ENCODE measurements around the gene GPC3.

Gene GPC3

DNA sequence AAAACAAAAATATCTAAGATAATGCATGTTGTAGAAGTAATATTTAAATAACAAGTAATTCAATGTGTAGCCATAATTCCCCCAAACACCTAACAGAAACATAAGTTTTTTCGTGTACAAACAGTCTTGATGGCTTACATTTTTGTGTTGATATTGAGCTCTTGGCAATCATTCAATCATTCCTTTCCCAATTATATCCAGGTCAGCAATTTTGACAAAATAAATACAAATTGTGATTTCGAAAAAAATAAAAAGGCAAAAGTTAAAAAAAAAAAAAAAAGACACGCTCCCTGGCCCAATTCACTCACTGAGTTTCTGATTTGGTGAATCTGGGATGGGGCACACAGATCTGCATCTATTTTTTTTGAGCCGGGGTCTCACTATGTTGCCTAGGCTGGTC lies 382.5 kb downstream of the GPC3 start:
- Histone ChIP-seq H3K27me3 (ENCODE audit: control insufficient read depth, insufficient read depth, low read length) (no peaks in the 10 kb centered on the region), H3K9ac (ENCODE audit: low read depth, low read length) (no peak overlapping the region), H3K27ac (ENCODE audit: low read depth, low read length) (no peak overlapping the region), H3K9me3 (ENCODE audit: control insufficient read depth, insufficient read depth, low read length) (no peaks in the 10 kb centered on the region), H3K4me3 (ENCODE audit: low read depth, low read length) (no peak overlapping the region), H3K4me1 (ENCODE audit: control insufficient read depth, insufficient read depth, low read length) (peaks cover 12% of the 10 kb centered on the region), H3K36me3 (ENCODE audit: control insufficient read depth, insufficient read depth, low read length) (no peaks in the 10 kb centered on the region)

DNA sequence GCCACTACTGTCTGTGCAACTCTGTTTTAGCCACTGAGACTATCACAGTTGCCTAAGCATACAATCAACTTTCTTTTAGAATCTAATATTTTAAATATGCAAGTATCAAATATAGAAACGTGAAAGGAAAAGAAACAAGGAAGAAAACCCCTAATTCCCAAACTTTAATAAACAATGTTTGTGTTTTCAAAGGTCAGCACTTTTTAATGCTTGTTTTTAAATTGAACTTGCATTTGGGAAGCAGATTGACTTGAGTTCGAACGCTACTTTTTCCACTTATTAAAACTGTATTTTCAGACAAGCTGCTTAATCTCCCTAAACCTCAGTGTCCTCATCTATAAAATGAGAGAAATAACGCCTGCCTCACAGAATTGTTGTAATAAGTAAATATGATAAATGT lies 384.3 kb downstream of the GPC3 start:
- H3K36me3 ChIP-seq (ENCODE audit: control insufficient read depth, insufficient read depth, low read length) = no peaks in the 10 kb centered on the region
- no peak overlapping the region for H3K4me3 ChIP-seq (ENCODE audit: low read depth, low read length)
- no peaks in the 10 kb centered on the region for H3K9me3 ChIP-seq (ENCODE audit: control insufficient read depth, insufficient read depth, low read length)
- no peak overlapping the region for H3K9ac ChIP-seq (ENCODE audit: low read depth, low read length)
- H3K27me3 ChIP-seq (ENCODE audit: control insufficient read depth, insufficient read depth, low read length) = no peaks in the 10 kb centered on the region
- H3K27ac ChIP-seq (ENCODE audit: low read depth, low read length) = no peak overlapping the region
- H3K4me1 ChIP-seq (ENCODE audit: control insufficient read depth, insufficient read depth, low read length) = peaks cover 12% of the 10 kb centered on the region

DNA sequence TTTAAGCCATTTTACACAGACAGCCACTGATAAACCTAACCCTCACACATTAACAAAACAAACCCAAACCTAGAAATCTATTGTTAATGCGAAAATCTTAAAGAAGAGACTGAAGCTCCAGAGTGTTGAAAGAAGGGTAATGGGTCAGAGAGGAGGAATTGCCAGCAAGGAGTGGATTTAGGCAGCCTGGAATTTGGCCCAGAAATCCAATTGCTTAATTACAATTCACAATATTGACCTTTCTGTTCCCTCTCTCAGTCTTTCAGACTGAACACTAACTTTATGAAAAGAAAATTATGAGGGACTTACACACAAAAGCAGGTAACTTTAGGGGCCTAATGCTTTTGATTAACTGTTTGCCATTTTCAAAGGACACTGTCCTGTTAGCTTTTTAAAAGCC lies 384.9 kb downstream of the GPC3 start:
- Histone ChIP-seq H3K36me3 (ENCODE audit: control insufficient read depth, insufficient read depth, low read length) (no peaks in the 10 kb centered on the region), H3K4me3 (ENCODE audit: low read depth, low read length) (no peak overlapping the region), H3K9me3 (ENCODE audit: control insufficient read depth, insufficient read depth, low read length) (no peaks in the 10 kb centered on the region), H3K9ac (ENCODE audit: low read depth, low read length) (no peak overlapping the region), H3K4me1 (ENCODE audit: control insufficient read depth, insufficient read depth, low read length) (peaks cover 12% of the 10 kb centered on the region), H3K27ac (ENCODE audit: low read depth, low read length) (no peak overlapping the region), H3K27me3 (ENCODE audit: control insufficient read depth, insufficient read depth, low read length) (no peaks in the 10 kb centered on the region)

GRCh38 chrX:133598601-133599335 lies 386.6 kb downstream of the GPC3 start:
- Histone ChIP-seq H3K27ac (ENCODE audit: low read depth, low read length) (no peak overlapping the region), H3K36me3 (ENCODE audit: control insufficient read depth, insufficient read depth, low read length) (no peaks in the 10 kb centered on the region), H3K4me1 (ENCODE audit: control insufficient read depth, insufficient read depth, low read length) (peaks cover 12% of the 10 kb centered on the region), H3K9ac (ENCODE audit: low read depth, low read length) (no peak overlapping the region), H3K4me3 (ENCODE audit: low read depth, low read length) (no peak overlapping the region), H3K9me3 (ENCODE audit: control insufficient read depth, insufficient read depth, low read length) (no peaks in the 10 kb centered on the region), H3K27me3 (ENCODE audit: control insufficient read depth, insufficient read depth, low read length) (no peaks in the 10 kb centered on the region)

DNA sequence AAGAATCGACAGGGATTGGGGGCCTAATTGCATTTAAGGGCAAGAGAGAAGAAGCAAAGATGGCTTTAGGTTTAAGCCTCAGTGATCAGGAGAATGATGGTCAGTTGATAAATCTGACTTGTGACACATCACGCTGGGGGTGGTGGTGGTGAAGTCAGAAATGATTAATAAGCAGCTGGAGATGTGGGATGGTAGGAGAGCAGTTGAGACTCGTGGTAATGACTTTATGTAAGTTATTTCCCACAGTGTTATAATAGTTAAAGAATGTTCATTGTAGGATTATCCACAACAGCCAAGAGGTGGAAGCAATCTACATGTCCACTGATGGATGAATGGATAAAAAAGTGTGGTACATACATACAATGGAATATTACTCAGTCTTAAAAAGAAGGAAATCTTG lies 391.2 kb downstream of the GPC3 start:
- Histone ChIP-seq H3K4me1 (ENCODE audit: control insufficient read depth, insufficient read depth, low read length) (peaks cover 2% of the 10 kb centered on the region; the same call in 1 of the 2 replicates), H3K27ac (ENCODE audit: low read depth, low read length) (no peak overlapping the region), H3K9ac (ENCODE audit: low read depth, low read length) (no peak overlapping the region), H3K4me3 (ENCODE audit: low read depth, low read length) (no peak overlapping the region), H3K27me3 (ENCODE audit: control insufficient read depth, insufficient read depth, low read length) (no peaks in the 10 kb centered on the region), H3K9me3 (ENCODE audit: control insufficient read depth, insufficient read depth, low read length) (no peaks in the 10 kb centered on the region), H3K36me3 (ENCODE audit: control insufficient read depth, insufficient read depth, low read length) (no peaks in the 10 kb centered on the region)

- Histone ChIP-seq H3K27ac (ENCODE audit: low read depth, low read length) (no peak overlapping the region), H3K4me1 (ENCODE audit: control insufficient read depth, insufficient read depth, low read length) (no peaks in the 10 kb centered on the region), H3K9ac (ENCODE audit: low read depth, low read length) (no peak overlapping the region), H3K9me3 (ENCODE audit: control insufficient read depth, insufficient read depth, low read length) (no peaks in the 10 kb centered on the region), H3K36me3 (ENCODE audit: control insufficient read depth, insufficient read depth, low read length) (no peaks in the 10 kb centered on the region), H3K27me3 (ENCODE audit: control insufficient read depth, insufficient read depth, low read length) (no peaks in the 10 kb centered on the region), H3K4me3 (ENCODE audit: low read depth, low read length) (no peak overlapping the region)
These were observed 391.9 kb downstream of the GPC3 start for GRCh38 chrX:133593531-133593930.

GRCh38 chrX:133590703-133591505 lies 394.5 kb downstream of the GPC3 start:
- Histone ChIP-seq H3K27ac (ENCODE audit: low read depth, low read length) (no peak overlapping the region), H3K36me3 (ENCODE audit: control insufficient read depth, insufficient read depth, low read length) (no peaks in the 10 kb centered on the region), H3K27me3 (ENCODE audit: control insufficient read depth, insufficient read depth, low read length) (no peaks in the 10 kb centered on the region), H3K4me1 (ENCODE audit: control insufficient read depth, insufficient read depth, low read length) (peaks cover 10% of the 10 kb centered on the region; the same call in 1 of the 2 replicates), H3K9ac (ENCODE audit: low read depth, low read length) (no peak overlapping the region), H3K4me3 (ENCODE audit: low read depth, low read length) (no peak overlapping the region), H3K9me3 (ENCODE audit: control insufficient read depth, insufficient read depth, low read length) (no peaks in the 10 kb centered on the region)

GRCh38 chrX:133588827-133589226 lies 396.6 kb downstream of the GPC3 start:
- Histone ChIP-seq H3K9me3 (ENCODE audit: control insufficient read depth, insufficient read depth, low read length) (no peaks in the 10 kb centered on the region), H3K4me3 (ENCODE audit: low read depth, low read length) (no peak overlapping the region), H3K27me3 (ENCODE audit: control insufficient read depth, insufficient read depth, low read length) (no peaks in the 10 kb centered on the region), H3K9ac (ENCODE audit: low read depth, low read length) (no peak overlapping the region), H3K27ac (ENCODE audit: low read depth, low read length) (no peak overlapping the region), H3K4me1 (ENCODE audit: control insufficient read depth, insufficient read depth, low read length) (peaks cover 13% of the 10 kb centered on the region; the same call in 1 of the 2 replicates), H3K36me3 (ENCODE audit: control insufficient read depth, insufficient read depth, low read length) (no peaks in the 10 kb centered on the region)

DNA sequence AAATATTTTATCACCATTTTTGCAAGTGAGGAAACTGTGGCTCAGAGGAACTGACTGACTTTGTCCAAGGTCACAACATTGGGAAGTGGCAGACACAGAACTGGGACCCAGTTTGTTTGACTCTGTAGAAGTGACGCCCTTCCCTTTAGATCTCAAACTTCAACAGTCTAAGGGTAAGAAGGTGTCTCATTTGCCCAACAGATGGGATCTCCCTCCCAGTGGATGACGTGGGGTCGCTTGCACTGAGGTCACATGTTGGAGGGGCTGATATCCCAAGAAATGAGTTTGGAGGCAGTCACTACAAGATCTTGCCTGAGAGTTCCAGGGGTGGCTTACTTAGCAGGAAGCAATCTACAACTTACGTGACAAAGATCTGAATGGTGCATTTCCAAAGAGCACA lies 397.6 kb downstream of the GPC3 start:
- Histone ChIP-seq H3K27ac (ENCODE audit: low read depth, low read length) (no peak overlapping the region), H3K4me1 (ENCODE audit: control insufficient read depth, insufficient read depth, low read length) (peaks cover 13% of the 10 kb centered on the region; the same call in 1 of the 2 replicates), H3K9ac (ENCODE audit: low read depth, low read length) (no peak overlapping the region), H3K27me3 (ENCODE audit: control insufficient read depth, insufficient read depth, low read length) (no peaks in the 10 kb centered on the region), H3K4me3 (ENCODE audit: low read depth, low read length) (no peak overlapping the region), H3K9me3 (ENCODE audit: control insufficient read depth, insufficient read depth, low read length) (no peaks in the 10 kb centered on the region), H3K36me3 (ENCODE audit: control insufficient read depth, insufficient read depth, low read length) (no peaks in the 10 kb centered on the region)

- Histone ChIP-seq H3K27me3 (ENCODE audit: control insufficient read depth, insufficient read depth, low read length) (no peaks in the 10 kb centered on the region), H3K4me3 (ENCODE audit: low read depth, low read length) (no peak overlapping the region), H3K9ac (ENCODE audit: low read depth, low read length) (no peak overlapping the region), H3K27ac (ENCODE audit: low read depth, low read length) (no peak overlapping the region), H3K4me1 (ENCODE audit: control insufficient read depth, insufficient read depth, low read length) (peaks cover 13% of the 10 kb centered on the region; the same call in 1 of the 2 replicates), H3K9me3 (ENCODE audit: control insufficient read depth, insufficient read depth, low read length) (no peaks in the 10 kb centered on the region), H3K36me3 (ENCODE audit: control insufficient read depth, insufficient read depth, low read length) (no peaks in the 10 kb centered on the region)
These were observed 398.3 kb downstream of the GPC3 start for GRCh38 chrX:133587071-133587470.

DNA sequence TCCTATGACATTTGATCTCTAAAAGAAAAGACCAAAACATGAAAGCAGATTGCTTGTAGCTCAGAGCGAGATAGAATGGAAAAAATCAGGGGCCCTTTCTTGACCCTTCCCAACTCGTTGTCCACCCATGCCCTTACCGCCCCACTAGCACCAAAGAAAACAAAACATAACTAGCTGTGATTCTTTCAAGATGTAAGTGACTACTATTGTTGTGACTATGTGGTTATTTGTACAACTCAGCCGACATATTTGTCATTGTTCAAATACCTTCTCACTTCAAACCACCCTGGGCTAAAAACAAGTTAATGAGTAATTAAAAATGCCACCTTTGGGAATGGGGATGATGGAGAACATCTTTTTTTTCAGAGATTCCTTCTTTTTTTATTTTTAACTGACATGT lies 399.0 kb downstream of the GPC3 start:
- no peaks in the 10 kb centered on the region for H3K9me3 ChIP-seq (ENCODE audit: control insufficient read depth, insufficient read depth, low read length)
- H3K36me3 ChIP-seq (ENCODE audit: control insufficient read depth, insufficient read depth, low read length) = no peaks in the 10 kb centered on the region
- no peak overlapping the region for H3K9ac ChIP-seq (ENCODE audit: low read depth, low read length)
- H3K4me1 ChIP-seq (ENCODE audit: control insufficient read depth, insufficient read depth, low read length) = peaks cover 13% of the 10 kb centered on the region; the same call in 1 of the 2 replicates
- H3K4me3 ChIP-seq (ENCODE audit: low read depth, low read length) = no peak overlapping the region
- no peak overlapping the region for H3K27ac ChIP-seq (ENCODE audit: low read depth, low read length)
- no peaks in the 10 kb centered on the region for H3K27me3 ChIP-seq (ENCODE audit: control insufficient read depth, insufficient read depth, low read length)
